Measurements from ENCODE around the gene MT1M.

The MT1M gene

GRCh38 chr16:56647641-56648431, 15.4 kb downstream of the MT1M start:
- Histone ChIP-seq H3K4me2 (ENCODE audit: low read length, poor library complexity, severe bottlenecking) (no peak overlapping the region), H3K14ac (ENCODE audit: low read length in 2 of 2) (no peak overlapping the region), H3K4ac (ENCODE audit: low read depth in 1 of 2, low read length in 2 of 2) (no peak overlapping the region), H2BK15ac (ENCODE audit: low read depth, poor library complexity, severe bottlenecking) (no peak overlapping the region), H3K9ac (ENCODE audit: low read length) (no peak overlapping the region), H3K79me1 (replicated peaks; ENCODE audit: low read length, poor library complexity, severe bottlenecking) (no peaks in the 10 kb centered on the region), H2BK12ac (ENCODE audit: low read length in 2 of 2) (no peak overlapping the region), H2BK5ac (ENCODE audit: low read depth, low read length, poor library complexity, severe bottlenecking) (no peak overlapping the region), H2BK120ac (ENCODE audit: low read depth, low read length) (no peak overlapping the region), H3K36me3 (ENCODE audit: control insufficient read depth in 1 of 2, insufficient read depth in 2 of 2, low read depth in 1 of 2, low read length in 2 of 2) (no peaks in the 10 kb centered on the region), H2AFZ (ENCODE audit: low read depth, low read length) (no peak overlapping the region), H3K27me3 (ENCODE audit: control insufficient read depth in 1 of 2, insufficient read depth in 1 of 2, low read length in 2 of 2) (peaks cover 75 to 85% of the 10 kb centered on the region in 2 experiments), H3K4me1 (ENCODE audit: control insufficient read depth, insufficient read depth, low read depth, low read length) (peaks cover 11% of the 10 kb centered on the region), H3K23ac (ENCODE audit: low read length in 2 of 2) (no peak overlapping the region), H3K4me3 (ENCODE audit: insufficient read depth in 1 of 2, low read depth in 1 of 2, low read length in 2 of 2) (no peak overlapping the region), H3K9me3 (ENCODE audit: control insufficient read depth, low read length) (no peaks in the 10 kb centered on the region), H4K91ac (ENCODE audit: low read length) (no peak overlapping the region), H3K18ac (ENCODE audit: low read depth in 1 of 2, low read length in 2 of 2) (no peak overlapping the region), H4K8ac (ENCODE audit: low read length) (no peak overlapping the region), H2AK5ac (ENCODE audit: low read length, severe bottlenecking) (no peak overlapping the region), H3K27ac (ENCODE audit: low read length, poor library complexity, severe bottlenecking) (no peak overlapping the region)
- no peak for DNase-seq
- WGBS: 17% methylated on average over 33 of the region's 33 CpGs

GRCh38 chr16:56649271-56649670, 16.8 kb downstream of the MT1M start:
- Histone ChIP-seq H2BK15ac (ENCODE audit: low read depth, poor library complexity, severe bottlenecking) (no peak overlapping the region), H3K4me1 (ENCODE audit: control insufficient read depth, insufficient read depth, low read depth, low read length) (peaks cover 8% of the 10 kb centered on the region), H2AFZ (ENCODE audit: low read depth, low read length) (no peak overlapping the region), H3K9me3 (ENCODE audit: control insufficient read depth, low read length) (no peaks in the 10 kb centered on the region), H3K4me3 (ENCODE audit: insufficient read depth in 1 of 2, low read depth in 1 of 2, low read length in 2 of 2) (no peak overlapping the region), H3K27ac (ENCODE audit: low read length, poor library complexity, severe bottlenecking) (no peak overlapping the region), H3K4me2 (ENCODE audit: low read length, poor library complexity, severe bottlenecking) (no peak overlapping the region), H3K23ac (ENCODE audit: low read length in 2 of 2) (no peak overlapping the region), H2AK5ac (ENCODE audit: low read length, severe bottlenecking) (no peak overlapping the region), H3K9ac (ENCODE audit: low read length) (no peak overlapping the region), H4K91ac (ENCODE audit: low read length) (no peak overlapping the region), H3K27me3 (ENCODE audit: control insufficient read depth in 1 of 2, insufficient read depth in 1 of 2, low read length in 2 of 2) (peaks cover 70 to 77% of the 10 kb centered on the region in 2 experiments), H2BK5ac (ENCODE audit: low read depth, low read length, poor library complexity, severe bottlenecking) (no peak overlapping the region), H3K79me1 (replicated peaks; ENCODE audit: low read length, poor library complexity, severe bottlenecking) (no peaks in the 10 kb centered on the region), H3K4ac (ENCODE audit: low read depth in 1 of 2, low read length in 2 of 2) (no peak overlapping the region), H3K14ac (ENCODE audit: low read length in 2 of 2) (no peak overlapping the region), H2BK12ac (ENCODE audit: low read length in 2 of 2) (no peak overlapping the region), H4K8ac (ENCODE audit: low read length) (no peak overlapping the region), H3K36me3 (ENCODE audit: control insufficient read depth in 1 of 2, insufficient read depth in 2 of 2, low read depth in 1 of 2, low read length in 2 of 2) (no peaks in the 10 kb centered on the region), H3K18ac (ENCODE audit: low read depth in 1 of 2, low read length in 2 of 2) (no peak overlapping the region), H2BK120ac (ENCODE audit: low read depth, low read length) (no peak overlapping the region)
- no peak for DNase-seq
- WGBS: 88% methylated on average over 2 of the region's 2 CpGs

- no peaks in the 10 kb centered on the region for H3K36me3 ChIP-seq (ENCODE audit: control insufficient read depth in 1 of 2, insufficient read depth in 2 of 2, low read depth in 1 of 2, low read length in 2 of 2)
- no peak overlapping the region for H3K14ac ChIP-seq (ENCODE audit: low read length in 2 of 2)
- peaks cover 65 to 73% of the 10 kb centered on the region in 2 experiments for H3K27me3 ChIP-seq (ENCODE audit: control insufficient read depth in 1 of 2, insufficient read depth in 1 of 2, low read length in 2 of 2)
- no peaks in the 10 kb centered on the region for H3K79me1 ChIP-seq (replicated peaks; ENCODE audit: low read length, poor library complexity, severe bottlenecking)
- H2BK12ac ChIP-seq (ENCODE audit: low read length in 2 of 2): no peak overlapping the region
- no peak overlapping the region for H2BK5ac ChIP-seq (ENCODE audit: low read depth, low read length, poor library complexity, severe bottlenecking)
- no peak overlapping the region for H2BK120ac ChIP-seq (ENCODE audit: low read depth, low read length)
- no peak overlapping the region for H4K8ac ChIP-seq (ENCODE audit: low read length)
- WGBS: 83% methylated on average over 1 of the region's 3 CpGs
- no peak overlapping the region for H3K18ac ChIP-seq (ENCODE audit: low read depth in 1 of 2, low read length in 2 of 2)
- no peaks in the 10 kb centered on the region for H3K9me3 ChIP-seq (ENCODE audit: control insufficient read depth, low read length)
- H3K23ac ChIP-seq (ENCODE audit: low read length in 2 of 2): no peak overlapping the region
- H2AK5ac ChIP-seq (ENCODE audit: low read length, severe bottlenecking): no peak overlapping the region
- no peak overlapping the region for H2AFZ ChIP-seq (ENCODE audit: low read depth, low read length)
- H3K4me2 ChIP-seq (ENCODE audit: low read length, poor library complexity, severe bottlenecking): no peak overlapping the region
- no peak for DNase-seq
- H3K9ac ChIP-seq (ENCODE audit: low read length): no peak overlapping the region
- peaks cover 8% of the 10 kb centered on the region for H3K4me1 ChIP-seq (ENCODE audit: control insufficient read depth, insufficient read depth, low read depth, low read length)
- H2BK15ac ChIP-seq (ENCODE audit: low read depth, poor library complexity, severe bottlenecking): no peak overlapping the region
- no peak overlapping the region for H3K27ac ChIP-seq (ENCODE audit: low read length, poor library complexity, severe bottlenecking)
- no peak overlapping the region for H3K4me3 ChIP-seq (ENCODE audit: insufficient read depth in 1 of 2, low read depth in 1 of 2, low read length in 2 of 2)
- H4K91ac ChIP-seq (ENCODE audit: low read length): no peak overlapping the region
- H3K4ac ChIP-seq (ENCODE audit: low read depth in 1 of 2, low read length in 2 of 2): no peak overlapping the region
These were observed 17.4 kb downstream of the MT1M start for GRCh38 chr16:56649820-56650219.

- WGBS: 61% methylated on average over 7 of the region's 7 CpGs
- Histone ChIP-seq H2BK5ac (ENCODE audit: low read depth, low read length, poor library complexity, severe bottlenecking) (no peak within 1 kb of the TSS), H3K4me2 (ENCODE audit: low read length, poor library complexity, severe bottlenecking) (no peak within 1 kb of the TSS), H3K36me3 (ENCODE audit: control insufficient read depth in 1 of 2, insufficient read depth in 2 of 2, low read depth in 1 of 2, low read length in 2 of 2) (no peaks in the 10 kb centered on the region), H3K4me3 (ENCODE audit: insufficient read depth in 1 of 2, low read depth in 1 of 2, low read length in 2 of 2) (no peak within 1 kb of the TSS), H2AK5ac (ENCODE audit: low read length, severe bottlenecking) (no peak within 1 kb of the TSS), H2BK120ac (ENCODE audit: low read depth, low read length) (no peak within 1 kb of the TSS), H4K91ac (ENCODE audit: low read length) (no peak within 1 kb of the TSS), H3K4ac (ENCODE audit: low read depth in 1 of 2, low read length in 2 of 2) (no peak within 1 kb of the TSS), H2BK12ac (ENCODE audit: low read length in 2 of 2) (no peak within 1 kb of the TSS), H3K18ac (ENCODE audit: low read depth in 1 of 2, low read length in 2 of 2) (no peak within 1 kb of the TSS), H3K27ac (ENCODE audit: low read length, poor library complexity, severe bottlenecking) (no peak within 1 kb of the TSS), H3K9me3 (ENCODE audit: control insufficient read depth, low read length) (no peaks in the 10 kb centered on the region), H3K4me1 (ENCODE audit: control insufficient read depth, insufficient read depth, low read depth, low read length) (peaks cover 8% of the 10 kb centered on the region), H3K9ac (ENCODE audit: low read length) (no peak within 1 kb of the TSS), H2BK15ac (ENCODE audit: low read depth, poor library complexity, severe bottlenecking) (no peak within 1 kb of the TSS), H3K27me3 (ENCODE audit: control insufficient read depth in 1 of 2, insufficient read depth in 1 of 2, low read length in 2 of 2) (peaks cover 47 to 58% of the 10 kb centered on the region in 2 experiments), H3K23ac (ENCODE audit: low read length in 2 of 2) (no peak within 1 kb of the TSS), H4K8ac (ENCODE audit: low read length) (no peak within 1 kb of the TSS), H2AFZ (ENCODE audit: low read depth, low read length) (no peak within 1 kb of the TSS), H3K14ac (ENCODE audit: low read length in 2 of 2) (no peak within 1 kb of the TSS), H3K79me1 (replicated peaks; ENCODE audit: low read length, poor library complexity, severe bottlenecking) (no peaks in the 10 kb centered on the region)
- DNase-seq: no peak
These were observed 19.1 kb downstream of the MT1M start, which contains the start of gene MT1B for GRCh38 chr16:56651586-56651985. MT1B (plus strand) TSS chr16:56651886; CDS start chr16:56651954, 68 bp downstream.

All from mesenchymal stem cell (in vitro differentiated cells and primary cell).